ENCODE results near the gene P2RY13.

P2RY13 gene

GRCh38 chr3:151305060-151305774 is 24.1 kb downstream of the P2RY13 start:
- peak; percentile 7 for TF ChIP-seq CTCF (conservative IDR thresholded peaks at IDR 0.05; ENCODE audit: control insufficient read depth, insufficient read depth, low read depth, low read length)
- H3K4me3 ChIP-seq (ENCODE audit: control insufficient read depth, low read depth, low read length), result no peak overlapping the region
- DNase-seq (ENCODE audit: low read depth), result peak; percentile 95

- H3K4me3 ChIP-seq (ENCODE audit: control insufficient read depth, low read depth, low read length), result no peak overlapping the region
- TF ChIP-seq CTCF (conservative IDR thresholded peaks at IDR 0.05; ENCODE audit: control insufficient read depth, insufficient read depth, low read depth, low read length), result no peak
- DNase-seq (ENCODE audit: low read depth), result no peak
Measured at GRCh38 chr3:151303751-151304150, 25.6 kb downstream of the P2RY13 start.

GRCh38 chr3:151301787-151302186 is 27.6 kb downstream of the P2RY13 start:
- peak; percentile 88 for DNase-seq (ENCODE audit: low read depth)
- no peak overlapping the region for H3K4me3 ChIP-seq (ENCODE audit: control insufficient read depth, low read depth, low read length)
- TF ChIP-seq CTCF (conservative IDR thresholded peaks at IDR 0.05; ENCODE audit: control insufficient read depth, insufficient read depth, low read depth, low read length), result no peak

- TF ChIP-seq CTCF (conservative IDR thresholded peaks at IDR 0.05; ENCODE audit: control insufficient read depth, insufficient read depth, low read depth, low read length), result no peak
- DNase-seq (ENCODE audit: low read depth), result no peak
- no peak overlapping the region for H3K4me3 ChIP-seq (ENCODE audit: control insufficient read depth, low read depth, low read length)
Measured at GRCh38 chr3:151300539-151300938, 28.8 kb downstream of the P2RY13 start.

- H3K4me3 ChIP-seq (ENCODE audit: control insufficient read depth, low read depth, low read length), result no peak overlapping the region
- no peak for DNase-seq (ENCODE audit: low read depth)
- no peak for TF ChIP-seq CTCF (conservative IDR thresholded peaks at IDR 0.05; ENCODE audit: control insufficient read depth, insufficient read depth, low read depth, low read length)
Measured at GRCh38 chr3:151299006-151299405, 30.3 kb downstream of the P2RY13 start.

- no peak for DNase-seq (ENCODE audit: low read depth)
- no peak for TF ChIP-seq CTCF (conservative IDR thresholded peaks at IDR 0.05; ENCODE audit: control insufficient read depth, insufficient read depth, low read depth, low read length)
- no peak overlapping the region for H3K4me3 ChIP-seq (ENCODE audit: control insufficient read depth, low read depth, low read length)
Measured at GRCh38 chr3:151297429-151297828, 31.9 kb downstream of the P2RY13 start.
